ENCODE measurements around the gene CCNE1.

CCNE1 gene

DNA sequence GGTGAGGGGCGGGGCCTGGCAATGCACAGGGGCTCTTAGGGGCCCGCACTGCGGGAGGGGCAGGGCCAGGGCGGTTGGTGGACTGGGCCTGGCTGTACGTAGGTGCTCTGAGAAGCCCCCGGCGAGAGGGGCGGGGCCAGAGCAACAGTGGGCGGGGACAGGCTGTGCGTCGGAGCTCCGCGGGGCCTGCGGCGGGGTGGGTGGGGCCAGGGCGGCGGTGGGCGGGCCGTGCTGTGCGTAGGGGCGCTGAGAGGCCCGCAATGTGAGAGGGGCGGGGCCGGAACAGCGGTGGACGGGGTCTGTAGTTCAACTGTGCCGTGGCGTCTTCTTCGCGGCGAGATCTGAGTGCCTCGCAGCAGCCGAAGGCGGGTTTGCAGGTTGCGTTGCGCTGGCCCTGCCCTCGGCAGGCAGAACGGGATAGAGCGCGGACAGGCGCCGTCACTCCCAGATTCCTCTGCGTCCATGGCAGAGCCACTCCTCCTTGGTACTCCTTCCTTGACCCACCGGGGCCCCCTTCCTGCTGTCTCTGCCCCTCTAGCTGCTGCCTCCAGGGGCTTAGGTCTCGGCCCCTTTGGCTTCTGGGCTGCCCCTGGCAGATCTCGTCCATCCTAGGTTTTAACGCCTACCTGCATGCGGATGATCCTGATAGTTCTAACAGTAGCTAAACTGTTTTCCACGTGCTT lies 33.2 kb downstream of the CCNE1 start:
- FAIRE-seq (no peak), DNase-seq (ENCODE audit: insufficient read length, low spot score) (peak; percentile 72)
- TF ChIP-seq, protein P1, sequence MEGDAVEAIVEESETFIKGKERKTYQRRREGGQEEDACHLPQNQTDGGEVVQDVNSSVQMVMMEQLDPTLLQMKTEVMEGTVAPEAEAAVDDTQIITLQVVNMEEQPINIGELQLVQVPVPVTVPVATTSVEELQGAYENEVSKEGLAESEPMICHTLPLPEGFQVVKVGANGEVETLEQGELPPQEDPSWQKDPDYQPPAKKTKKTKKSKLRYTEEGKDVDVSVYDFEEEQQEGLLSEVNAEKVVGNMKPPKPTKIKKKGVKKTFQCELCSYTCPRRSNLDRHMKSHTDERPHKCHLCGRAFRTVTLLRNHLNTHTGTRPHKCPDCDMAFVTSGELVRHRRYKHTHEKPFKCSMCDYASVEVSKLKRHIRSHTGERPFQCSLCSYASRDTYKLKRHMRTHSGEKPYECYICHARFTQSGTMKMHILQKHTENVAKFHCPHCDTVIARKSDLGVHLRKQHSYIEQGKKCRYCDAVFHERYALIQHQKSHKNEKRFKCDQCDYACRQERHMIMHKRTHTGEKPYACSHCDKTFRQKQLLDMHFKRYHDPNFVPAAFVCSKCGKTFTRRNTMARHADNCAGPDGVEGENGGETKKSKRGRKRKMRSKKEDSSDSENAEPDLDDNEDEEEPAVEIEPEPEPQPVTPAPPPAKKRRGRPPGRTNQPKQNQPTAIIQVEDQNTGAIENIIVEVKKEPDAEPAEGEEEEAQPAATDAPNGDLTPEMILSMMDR (IDR thresholded peaks at IDR 0.05; ENCODE audit: insufficient read depth, missing control alignments) = no peak

DNA sequence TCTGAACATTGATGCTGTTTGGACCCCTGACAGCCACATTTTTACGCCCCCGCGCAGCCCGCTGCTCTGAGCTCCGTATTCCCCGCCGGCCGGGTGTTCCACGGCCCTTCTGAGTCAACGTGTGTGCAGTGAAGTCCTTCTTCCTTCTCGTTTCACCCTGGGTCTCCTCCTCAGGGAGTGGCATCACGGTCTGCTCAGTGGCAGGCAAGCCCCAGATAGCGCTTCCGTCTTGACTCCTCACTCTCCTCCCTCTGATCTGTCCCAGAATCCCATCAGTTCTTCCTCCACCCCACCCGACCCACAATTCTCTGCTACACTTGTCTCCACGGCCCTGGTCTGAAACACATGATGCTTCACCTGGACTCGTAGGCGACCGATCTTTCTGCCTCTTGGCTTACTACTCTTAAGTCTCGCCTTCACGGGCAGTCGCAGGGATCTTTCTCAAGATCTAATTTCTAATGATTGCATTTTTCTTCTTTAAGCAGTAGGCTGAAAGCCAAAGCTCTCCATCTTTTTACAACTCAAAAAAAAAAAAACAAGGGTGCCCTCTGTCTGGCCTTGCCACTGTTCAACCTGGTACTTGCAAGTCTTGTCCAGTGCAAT lies 33.9 kb downstream of the CCNE1 start:
- TF ChIP-seq, protein P1 (IDR thresholded peaks at IDR 0.05; ENCODE audit: insufficient read depth, missing control alignments) = no peak
- FAIRE-seq (no peak), DNase-seq (ENCODE audit: insufficient read length, low spot score) (no peak)

DNA sequence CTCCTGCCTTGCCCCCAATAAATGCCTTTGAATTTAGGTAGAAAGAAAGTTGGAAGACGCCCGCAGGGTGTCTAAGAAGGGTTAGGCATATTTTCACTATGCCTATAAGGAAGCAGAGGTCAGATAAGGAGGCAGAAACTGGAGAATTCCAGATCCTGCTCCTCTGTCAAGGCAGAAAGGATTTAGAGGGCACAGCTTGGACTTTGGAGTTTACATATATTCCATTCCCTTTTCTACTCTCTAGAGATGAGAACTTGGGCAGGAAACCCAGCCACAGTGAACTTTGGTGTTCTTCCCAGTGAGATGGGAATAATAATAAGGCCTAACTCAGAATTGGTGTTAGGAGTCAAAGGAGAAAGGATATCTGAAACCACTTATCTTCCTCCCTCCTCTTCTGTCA lies 37.4 kb downstream of the CCNE1 start:
- TF ChIP-seq, protein P1 (IDR thresholded peaks at IDR 0.05; ENCODE audit: insufficient read depth, missing control alignments) = no peak
- FAIRE-seq (no peak), DNase-seq (ENCODE audit: insufficient read length, low spot score) (no peak)

DNA sequence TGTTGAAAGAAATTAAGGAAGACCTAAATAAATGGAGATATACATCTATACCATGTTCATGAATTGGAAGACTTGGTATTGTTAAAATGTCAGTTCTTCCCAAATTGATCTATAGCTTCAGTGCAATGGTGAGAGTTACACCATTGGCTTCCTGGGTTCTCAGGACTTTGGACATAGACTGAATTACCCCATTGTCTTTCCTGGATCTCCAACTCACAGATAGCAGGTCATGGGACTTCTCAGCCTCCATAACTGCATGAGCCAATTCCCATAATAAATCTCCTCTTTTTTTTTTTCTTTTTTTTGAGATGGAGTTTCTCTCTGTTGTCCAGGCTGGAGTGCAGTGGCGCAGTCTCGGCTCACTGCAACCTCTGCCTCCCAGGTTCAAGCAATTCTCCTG lies 38.7 kb downstream of the CCNE1 start:
- no peak for FAIRE-seq

DNA sequence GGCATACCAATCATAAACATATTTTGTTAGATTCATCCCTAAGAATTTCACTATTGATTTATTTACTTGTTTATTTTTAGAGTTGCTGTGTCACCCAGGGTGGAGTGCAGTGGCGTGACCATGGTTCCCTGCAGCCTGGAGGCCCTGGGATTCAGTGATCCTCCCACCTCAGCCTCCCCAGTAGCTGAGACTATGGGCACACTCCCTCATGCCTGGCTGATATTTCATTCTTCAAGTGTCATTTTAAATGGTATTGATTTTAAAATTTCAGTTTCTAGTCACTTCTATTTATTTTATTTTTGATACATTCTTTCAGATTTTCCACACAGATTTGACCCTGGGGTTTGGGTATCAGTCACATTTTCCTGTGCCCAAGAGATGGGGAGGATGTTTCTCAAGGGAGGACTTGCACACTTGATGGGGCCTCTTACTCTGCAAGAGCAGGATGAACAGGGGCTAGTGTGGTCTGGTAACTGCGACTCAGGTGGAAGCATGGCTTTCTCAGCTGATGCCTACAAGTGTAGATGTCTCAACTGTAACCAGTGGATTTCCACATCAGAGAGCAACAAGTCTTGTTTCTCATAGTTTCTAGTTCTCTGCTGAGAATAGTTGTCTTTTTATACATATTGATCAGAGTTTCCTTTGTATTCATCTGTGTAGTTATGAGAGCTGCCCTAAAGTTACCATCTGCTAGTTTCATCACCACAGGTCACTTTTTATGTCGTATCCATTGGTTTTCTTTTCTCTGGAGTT lies 40.2 kb downstream of the CCNE1 start:
- TF ChIP-seq, protein P1 (IDR thresholded peaks at IDR 0.05; ENCODE audit: insufficient read depth, missing control alignments) = no peak
- no peak for DNase-seq (ENCODE audit: insufficient read length, low spot score)
- no peak for FAIRE-seq

More for the DNA sequence above, 38.7 kb downstream of the CCNE1 start:
- TF ChIP-seq, protein P1 (IDR thresholded peaks at IDR 0.05; ENCODE audit: insufficient read depth, missing control alignments) = no peak
- DNase-seq (ENCODE audit: insufficient read length, low spot score) = no peak

DNA sequence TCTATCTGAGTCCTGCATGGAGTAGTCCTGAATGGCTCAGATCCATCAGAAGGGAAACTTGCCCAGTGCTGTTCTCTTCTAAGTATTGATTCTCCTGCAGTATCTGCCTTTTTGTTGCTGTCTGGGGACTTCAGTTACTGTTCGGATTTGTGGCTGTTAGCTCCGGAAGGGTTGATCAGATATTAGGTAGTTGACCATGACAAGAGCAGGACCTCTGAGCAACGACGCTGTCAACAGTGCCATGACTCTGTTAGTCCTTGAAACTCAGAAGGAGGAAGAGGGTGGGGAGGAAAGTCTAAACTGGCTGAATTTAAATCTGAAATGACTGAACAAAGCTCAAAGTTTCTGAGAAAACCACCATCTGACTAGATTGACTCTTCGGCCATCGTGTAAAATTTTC lies 42.2 kb downstream of the CCNE1 start:
- TF ChIP-seq, protein P1 (IDR thresholded peaks at IDR 0.05; ENCODE audit: insufficient read depth, missing control alignments) = no peak
- DNase-seq (ENCODE audit: insufficient read length, low spot score) = no peak
- no peak for FAIRE-seq

Data from D721Med (cell line).